ENCODE results near the gene FARS2.
A peak's percentile ranks its signal among the peaks of the same experiment; 100 is the strongest.

FARS2 gene

DNA sequence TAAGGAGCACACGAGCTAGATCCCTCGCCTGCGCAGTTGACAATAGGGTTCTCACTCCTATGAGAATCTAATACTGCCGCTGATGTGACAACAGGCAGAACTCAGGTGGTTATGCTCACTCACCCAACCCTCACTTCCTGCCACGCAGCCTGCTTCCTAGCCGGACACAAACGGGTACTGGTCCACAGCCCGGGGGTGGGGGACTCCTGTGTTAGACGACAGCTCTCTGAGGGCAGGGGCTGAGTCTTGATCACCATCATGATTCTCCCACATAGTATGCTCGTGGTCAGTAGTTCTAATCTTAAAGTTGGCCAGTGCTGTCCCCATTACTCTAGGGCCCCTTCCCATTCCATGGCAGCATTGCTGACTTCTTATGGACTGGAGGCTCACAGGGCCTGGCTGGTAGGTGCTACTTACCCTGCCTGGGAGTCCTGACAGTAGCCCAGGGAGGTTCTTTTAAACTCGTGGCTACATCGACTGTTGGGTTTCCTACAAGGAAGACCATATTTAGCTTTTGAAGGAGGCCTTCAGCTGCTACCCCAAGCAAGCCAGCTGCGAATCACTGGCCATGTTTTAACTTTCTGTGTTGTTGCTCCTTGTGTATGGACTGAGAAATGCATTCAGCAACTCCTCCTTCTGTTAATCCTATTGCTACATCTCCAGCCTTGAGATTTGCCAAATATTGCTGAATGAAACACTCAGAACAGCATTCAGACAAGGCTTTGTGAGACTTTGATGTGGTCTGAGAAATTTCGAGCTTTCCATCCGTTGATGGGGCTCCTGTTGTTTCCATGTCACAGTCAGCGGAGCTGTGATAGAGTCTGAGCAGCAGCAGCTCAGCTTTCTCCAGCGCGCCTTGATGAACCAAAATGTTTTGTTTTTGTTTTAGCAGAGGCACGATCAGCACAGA is 445.1 kb downstream of the FARS2 start:
- DNase-seq: peak; percentile 20

DNA sequence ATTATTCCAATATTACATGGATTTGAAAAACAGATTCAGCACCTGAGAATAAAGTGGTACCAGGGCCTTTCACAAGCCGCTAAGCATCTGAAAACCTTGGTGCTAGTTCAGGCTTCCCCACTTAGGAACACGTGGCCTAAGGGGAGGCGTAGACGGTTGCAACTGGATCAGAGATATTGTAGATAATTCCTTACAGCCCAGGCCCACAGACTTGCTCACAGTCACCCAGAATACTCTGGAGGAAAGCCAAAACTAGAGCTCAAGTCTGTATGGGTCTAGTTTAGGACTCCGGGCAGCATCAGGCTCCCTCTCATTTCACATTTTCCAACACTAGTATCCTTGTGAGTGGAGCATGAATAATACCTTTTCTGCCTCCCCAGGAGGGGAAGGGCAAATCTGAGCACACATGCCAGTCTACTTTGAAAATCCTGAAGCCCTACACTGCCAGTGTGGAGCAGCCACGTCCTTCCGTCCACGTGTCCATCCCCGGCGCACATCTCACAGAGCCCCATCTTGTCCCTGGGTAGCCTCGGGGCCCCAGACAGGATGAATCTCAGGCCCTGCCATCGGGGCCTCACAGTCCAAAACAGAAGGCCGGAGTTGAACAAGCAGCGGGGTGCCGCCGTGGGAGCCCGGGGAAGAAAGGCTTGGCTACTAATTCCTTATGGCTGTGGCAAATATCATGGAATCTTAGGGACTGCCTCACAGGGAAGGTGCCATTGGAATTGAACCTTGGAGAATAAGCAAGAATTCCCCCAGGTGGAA is 446.1 kb downstream of the FARS2 start:
- DNase-seq: no peak

DNA sequence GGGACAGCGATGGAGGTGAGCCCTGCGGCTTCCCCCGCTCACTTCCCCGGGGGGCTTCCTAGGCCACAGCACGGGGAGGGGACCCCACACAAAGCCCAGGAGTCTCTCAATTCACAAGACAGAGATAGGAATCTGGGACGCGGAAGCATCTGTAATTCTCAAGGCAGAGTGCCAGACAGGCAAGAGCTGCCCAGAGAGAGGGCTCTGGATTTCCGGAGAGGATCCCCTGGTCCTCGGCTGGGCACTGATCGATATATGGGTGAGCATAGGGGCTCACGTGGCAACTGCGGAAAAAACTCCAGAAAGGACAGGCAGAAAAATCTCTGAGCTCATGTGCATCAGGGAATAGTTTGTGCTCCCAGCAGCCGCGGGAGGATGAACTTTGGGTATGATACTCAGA is 449.2 kb downstream of the FARS2 start:
- DNase-seq: no peak

DNA sequence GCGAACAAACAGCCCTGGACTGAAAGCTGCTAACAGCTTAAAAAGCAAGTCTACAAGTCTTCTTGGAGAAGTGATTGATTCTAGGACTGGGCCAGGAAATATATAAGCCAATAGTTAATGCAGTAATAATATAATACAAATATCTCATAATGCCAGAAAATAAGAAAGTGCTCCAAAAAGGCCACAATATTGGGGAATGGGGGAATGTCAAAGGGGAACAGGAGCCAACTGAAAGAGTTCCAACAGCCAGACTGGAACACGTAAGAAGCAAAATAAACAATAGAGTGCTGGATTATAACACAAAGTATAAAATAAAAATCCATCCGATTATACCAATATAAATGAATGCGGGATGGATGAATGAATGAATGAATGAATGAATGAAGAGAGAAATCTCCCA is 449.6 kb downstream of the FARS2 start:
- no peak for DNase-seq

DNA sequence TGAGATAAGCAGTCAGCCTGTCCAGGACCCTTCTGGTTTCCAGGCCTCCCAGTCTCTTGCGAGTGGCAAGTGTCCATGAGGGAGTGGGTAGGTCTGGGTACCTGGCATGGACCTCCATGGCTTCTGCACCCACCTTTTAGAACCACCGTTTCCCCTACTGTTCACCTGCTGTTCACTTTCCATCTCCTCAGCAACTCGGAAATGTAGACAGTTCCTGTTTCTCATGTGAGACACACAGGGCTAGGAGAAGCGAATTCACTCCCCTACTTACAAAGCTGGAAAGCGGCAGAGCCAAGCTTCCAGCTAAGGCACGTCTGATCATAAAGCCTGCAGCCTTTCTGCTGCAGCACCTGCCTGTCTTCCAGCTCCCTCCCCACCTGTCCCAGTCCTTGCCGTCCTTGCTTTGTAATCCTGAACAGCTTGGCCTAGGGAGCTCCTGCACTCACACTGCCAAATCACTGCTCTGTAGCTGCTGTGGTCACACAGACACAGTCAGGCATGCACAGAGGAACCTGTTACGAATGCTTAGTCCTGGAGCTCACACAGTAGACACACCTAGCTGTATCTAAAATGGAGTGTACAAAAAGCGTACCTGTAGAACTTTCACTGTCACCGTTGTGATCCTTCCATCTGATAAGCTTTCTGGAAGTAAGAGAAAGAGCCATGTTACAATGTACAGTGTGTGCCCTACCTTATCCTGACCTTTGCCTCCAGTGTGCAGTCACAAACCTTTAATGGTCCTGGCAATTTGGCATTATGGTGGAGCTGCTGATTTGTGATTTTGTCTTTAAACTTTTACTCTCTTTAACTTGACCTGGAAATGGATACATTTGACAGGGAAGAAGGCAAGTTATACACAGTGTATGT is 451.3 kb downstream of the FARS2 start:
- DNase-seq: peak; percentile 8

DNA sequence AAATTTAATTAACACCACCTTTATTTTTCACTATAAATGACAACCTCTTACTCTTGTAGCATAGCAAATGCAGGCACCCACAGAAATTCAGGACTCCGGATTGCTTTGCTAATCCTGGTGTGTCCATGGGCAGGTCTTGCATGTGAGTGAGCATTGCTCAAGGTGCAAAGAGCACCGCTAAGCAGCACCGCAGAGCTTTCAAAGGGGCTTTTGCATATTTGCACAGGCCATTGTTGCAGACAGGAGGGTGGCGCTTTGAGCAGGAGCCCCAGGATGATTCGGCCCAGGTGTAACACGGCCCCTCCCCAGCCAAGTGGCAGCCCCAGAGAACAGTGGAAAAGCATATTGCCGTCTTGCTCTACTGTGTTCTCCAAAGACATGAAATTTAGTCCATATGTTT is 452.2 kb downstream of the FARS2 start:
- DNase-seq: no peak

DNA sequence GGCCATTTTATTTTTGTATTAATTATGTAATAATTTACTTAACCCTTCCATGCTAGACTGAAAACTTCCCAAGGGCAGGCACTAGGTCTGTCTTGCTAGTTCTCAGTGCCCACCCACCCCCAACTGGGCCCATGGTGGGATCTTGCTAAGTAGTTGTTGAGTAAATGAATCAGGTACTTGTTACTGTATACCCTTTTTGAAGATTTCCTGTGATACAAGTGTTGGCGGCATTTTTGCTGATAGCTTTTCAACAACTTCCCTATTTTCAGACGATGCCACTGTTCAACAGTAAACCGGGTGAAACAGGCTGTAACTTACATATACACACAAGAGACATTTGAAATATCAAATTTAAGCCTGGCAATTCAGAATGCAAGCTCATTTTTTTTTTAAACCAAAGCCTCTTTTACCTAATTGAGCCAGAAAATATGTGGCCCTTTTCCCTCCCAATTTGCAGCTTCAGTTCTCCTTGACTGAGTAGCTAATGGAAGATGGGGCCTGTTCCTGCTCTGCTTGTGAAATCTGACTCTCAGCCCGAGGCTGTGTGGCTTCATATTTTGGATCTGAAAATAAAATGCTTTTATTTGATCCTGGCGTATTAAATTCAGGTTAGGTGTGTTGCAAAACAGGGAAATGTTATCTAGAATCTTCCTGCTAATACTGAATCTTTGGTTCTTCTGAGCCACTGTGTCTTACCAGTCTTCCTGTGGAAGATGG is 457.1 kb downstream of the FARS2 start:
- DNase-seq: peak; percentile 81

DNA sequence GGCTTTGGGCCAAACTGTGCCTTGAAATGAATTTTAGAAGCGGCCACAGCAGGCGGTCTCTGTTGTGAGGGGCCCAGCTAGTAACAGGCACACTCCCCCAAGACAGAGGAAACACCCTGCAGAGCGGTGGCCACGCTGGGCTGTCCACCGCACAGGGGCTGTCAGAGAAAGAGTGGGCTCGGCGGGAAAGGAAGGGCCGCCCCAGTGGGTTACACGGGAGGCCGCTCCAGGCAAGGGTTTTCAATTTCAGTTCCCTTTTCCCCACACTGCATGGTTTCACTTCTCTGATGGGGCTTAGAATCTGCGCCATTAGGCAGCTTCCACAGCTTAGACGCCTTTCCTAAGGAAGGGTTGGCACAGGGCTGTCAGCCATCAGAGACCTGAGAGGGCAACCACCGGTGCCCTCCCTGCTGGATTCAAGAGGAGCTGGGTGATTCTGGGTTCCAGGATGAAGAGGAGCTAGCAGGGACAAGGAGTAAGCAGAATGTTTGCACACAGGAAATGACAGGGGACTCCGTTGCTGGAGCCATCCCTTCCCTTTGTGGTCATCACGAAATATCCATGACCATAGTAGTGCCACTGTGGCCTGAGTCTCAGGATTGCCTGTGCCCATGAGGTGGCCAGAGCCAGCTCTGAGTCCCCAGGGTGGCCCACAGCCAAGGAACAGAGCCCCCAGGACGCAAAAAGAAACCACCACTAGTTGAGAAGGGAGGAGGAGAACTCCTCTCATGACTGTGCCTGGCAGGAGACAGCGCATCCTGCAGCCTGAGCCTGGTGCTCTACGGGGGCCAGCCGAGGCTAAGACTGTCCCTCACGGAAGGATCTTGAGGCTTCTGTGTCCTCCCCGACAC is 462.8 kb downstream of the FARS2 start:
- peak; percentile 96 for DNase-seq

DNA sequence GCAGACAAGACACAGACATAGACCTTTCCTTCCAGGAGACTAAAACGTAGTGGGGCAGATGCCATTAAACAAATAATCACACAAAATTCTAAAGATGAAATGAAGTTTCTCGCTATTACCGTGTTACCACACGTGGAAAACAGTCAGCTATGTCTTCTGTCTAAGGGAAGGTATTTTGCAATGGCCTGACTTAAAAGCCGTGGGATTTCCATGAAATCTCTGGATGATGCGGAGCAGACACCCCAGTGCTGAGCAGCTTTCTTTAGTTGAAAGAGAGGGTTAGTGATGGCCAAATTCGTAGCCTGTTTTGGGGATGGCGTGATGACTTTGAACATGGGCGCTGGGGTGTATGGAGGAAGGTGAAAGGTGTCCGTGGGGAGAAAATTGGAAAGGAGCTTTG is 463.6 kb downstream of the FARS2 start:
- peak; percentile 25 for DNase-seq

DNA sequence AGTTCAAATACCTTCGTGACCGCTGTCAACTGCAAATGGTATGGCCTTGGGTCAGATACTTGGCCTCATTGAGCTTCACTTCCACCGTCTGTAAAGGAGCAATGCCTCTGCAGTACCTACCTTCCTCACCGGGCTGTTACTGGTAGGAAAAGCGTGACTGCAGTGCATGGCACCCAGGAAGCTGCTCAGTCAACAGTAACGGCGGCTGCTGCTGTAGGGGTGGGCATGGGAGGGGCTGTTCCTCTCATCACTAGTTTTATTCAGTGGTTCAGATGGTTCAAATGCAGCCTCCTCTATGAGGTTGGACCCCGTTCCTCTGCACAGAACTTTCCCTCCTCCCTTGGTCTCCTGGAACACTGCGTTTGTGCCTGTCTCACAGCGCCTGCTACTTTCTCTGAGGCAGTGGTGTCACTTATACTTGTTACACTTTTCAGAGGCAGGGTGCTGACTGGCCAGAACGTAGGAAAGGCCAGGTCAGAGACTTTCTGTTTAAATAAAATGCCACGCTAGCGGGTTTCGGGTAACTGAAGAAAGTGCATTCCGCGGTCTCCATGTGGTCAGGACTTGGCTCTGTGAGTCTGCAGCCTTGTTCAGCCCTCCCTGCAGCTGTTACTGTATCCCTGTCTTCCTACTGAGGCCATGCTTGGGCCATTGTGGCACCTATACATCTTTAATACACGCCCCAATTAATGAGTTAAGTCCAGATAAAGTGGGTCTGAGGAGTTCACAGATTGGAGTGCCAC is 465.8 kb downstream of the FARS2 start:
- no peak for DNase-seq

DNA sequence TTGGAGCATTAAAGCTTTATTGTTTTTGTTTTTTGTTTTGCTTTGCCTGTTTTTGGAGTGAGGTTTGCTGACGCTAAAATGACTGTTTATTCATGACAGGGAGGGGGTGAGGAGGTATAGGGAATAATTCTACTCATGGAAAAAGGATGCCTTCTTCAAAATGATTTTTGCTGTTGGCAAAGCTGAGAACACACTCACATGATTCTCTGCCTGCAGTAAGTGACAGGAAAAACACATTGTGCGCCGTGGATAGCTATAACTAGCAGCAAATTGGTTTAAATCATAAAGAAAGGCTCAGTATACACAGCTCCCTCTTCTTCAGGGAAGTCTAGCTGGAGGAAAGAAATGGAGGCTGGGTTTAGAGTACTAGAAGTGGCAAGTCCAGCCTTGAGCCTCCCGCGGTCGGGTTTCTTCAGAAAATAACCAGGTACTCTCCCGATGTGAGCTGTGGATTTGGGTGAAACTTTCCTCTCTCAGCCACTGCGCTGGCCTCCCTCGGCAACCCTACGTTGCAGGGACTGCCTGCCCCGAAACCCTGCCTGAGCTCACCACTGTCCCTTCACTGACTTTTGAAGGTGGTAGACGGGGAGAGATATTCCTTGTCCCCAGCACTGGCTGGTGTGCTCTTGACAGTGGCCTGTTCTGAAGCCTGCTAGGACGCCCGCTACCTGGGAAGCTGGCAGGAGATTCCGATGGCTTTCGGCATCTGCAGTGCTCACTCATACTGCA is 467.2 kb downstream of the FARS2 start:
- no peak for DNase-seq

DNA sequence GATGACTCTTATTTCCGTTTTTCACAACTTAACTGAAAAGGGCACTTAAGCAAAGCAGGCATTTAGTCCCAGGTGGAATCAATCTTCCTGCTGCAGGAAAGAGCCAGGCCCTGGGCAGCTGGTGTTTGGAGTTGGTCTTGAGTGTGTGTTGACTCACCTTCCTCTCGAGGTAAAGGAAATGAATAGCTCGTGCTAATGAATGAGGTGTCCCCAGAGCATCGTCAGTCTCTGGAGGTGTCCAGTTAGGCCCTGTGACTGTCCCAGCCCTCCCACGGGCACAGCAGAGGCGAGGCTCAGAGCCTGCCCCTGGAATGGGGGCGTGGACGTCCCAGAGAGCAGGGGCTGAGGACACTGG is 467.7 kb downstream of the FARS2 start:
- DNase-seq: no peak

DNA sequence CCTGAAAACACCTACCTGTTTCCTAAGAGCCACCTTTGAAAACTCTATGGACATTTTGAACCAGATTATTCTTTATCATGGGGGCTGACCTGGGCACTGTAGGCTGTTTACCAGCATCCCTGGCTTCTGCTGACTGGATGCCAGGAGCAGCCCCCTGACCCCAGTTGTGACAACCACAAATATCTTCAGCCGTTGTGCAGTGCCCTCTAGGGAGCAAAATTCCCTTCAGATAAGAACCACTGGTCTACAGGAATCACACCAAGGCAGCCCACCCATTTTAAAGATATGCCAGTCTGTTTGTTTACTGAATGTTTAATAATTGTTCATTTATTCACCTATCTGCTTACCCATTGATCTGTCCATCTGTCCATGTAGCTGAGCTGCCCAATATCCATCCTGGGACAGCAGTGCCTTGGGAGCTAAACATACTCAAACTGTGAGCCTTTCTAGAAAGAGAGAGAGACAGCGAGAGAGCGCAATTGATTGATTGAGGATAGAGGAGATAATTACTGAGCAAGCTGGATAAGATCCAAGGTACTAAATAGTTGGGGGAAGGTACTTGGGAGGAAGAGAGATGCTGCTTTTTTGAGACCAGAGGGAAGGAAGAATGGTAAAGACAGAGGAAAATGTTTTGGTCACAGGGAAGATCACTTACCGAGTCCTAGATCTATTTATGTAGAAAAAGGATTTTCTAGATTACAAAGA is 468.7 kb downstream of the FARS2 start:
- no peak for DNase-seq

DNA sequence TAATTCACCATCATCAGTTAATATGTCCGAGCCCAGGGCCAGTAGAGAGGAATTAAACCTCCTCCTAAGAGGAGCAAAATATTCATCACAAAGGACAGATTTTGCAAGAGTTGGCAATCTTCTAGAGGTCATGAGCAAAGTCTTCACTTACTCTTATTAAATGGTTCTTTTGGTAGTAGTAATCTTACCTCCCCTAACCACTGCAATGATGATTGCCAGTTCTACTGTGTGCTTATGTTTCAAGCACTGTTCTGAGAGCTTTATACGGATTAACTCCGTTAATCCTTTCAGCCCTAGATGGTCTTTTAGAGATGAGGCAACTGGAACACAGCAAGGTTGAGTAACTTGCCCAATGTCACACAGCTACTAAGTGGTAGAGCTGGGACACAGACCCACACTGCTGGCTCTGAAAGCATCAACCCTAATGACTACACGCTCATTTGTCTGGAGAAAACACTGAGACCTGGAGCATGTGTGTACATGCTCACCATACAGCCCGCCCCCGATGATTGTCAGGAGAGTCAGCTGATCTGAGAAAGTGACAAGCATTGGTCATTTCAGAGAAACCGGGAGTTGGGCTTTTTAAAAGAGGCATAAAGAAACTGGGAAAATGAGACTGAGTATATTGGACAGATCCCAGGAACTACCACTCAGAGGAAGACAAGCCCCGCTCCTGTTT is 469.4 kb downstream of the FARS2 start:
- DNase-seq: peak; percentile 74

DNA sequence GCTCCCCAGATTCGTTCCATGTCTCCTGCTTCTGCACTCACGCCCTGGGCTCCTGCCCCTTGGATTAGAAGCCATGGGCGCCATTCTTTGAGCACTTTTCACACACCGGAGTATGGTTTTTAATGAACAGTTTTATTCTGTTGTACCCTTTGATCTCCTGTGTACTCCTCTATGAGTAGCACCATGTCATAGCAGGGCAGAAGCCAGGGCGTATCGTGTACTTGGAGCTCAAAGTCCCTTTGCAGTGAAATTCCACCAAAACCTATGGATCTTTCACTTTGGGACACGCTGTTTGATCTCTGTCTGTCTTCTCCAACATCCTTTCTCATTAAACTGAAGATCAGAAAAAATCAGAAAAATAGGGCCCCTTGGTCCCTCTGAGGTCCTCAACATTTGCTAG is 470.1 kb downstream of the FARS2 start:
- no peak for DNase-seq

DNA sequence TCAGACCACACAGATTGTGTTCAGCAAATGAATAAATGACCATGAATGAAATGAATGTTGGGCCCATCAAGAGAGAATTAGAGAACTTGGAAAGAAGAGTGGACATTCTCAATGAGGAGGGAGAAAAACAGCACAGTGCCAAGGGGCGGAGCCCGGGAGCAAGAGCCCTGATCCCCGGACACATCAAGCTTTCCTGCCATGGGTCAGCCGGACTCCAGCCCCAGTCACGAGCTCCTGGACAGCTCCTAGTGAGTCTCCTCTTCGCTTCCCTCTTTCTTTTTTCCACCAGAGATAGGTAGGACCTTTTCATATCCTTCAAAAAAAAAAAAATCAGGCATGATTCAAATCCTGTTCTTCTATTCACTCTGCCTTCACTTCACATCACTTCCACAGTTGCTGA is 471.2 kb downstream of the FARS2 start:
- no peak for DNase-seq

DNA sequence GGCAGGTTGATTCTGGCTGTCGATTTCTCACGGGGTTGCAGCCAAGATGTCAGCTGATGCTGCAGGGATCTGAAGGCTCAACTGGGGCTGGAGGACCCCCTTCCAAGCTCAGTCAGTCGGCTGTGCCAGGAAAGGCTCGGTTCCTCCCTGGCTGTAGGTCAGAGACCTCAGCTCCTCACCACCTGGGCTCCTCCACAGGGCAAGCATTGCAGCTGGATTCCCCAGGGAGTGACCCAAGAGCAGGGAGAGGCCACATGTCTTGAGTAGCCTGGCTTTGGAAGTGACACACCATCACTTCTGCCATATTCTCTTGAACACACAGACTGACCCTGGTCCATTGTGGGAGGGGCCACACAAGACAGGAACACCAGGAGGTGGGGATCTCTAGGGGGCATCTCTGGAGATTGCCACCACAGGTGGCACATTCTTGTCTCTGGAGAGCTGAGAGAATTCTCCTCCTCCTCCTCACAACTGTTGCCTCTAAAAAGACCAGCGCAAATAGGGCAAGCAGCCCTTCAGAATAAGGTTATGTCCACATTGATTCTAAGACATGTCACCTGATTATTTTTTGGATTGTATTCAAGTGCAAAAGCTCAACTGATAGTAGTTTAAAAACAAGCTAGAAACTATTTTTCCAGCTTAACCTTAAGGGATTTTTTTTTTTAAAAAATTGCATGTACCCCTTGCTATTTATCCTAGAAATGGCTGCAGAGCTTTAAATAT is 474.9 kb downstream of the FARS2 start:
- DNase-seq: no peak

DNA sequence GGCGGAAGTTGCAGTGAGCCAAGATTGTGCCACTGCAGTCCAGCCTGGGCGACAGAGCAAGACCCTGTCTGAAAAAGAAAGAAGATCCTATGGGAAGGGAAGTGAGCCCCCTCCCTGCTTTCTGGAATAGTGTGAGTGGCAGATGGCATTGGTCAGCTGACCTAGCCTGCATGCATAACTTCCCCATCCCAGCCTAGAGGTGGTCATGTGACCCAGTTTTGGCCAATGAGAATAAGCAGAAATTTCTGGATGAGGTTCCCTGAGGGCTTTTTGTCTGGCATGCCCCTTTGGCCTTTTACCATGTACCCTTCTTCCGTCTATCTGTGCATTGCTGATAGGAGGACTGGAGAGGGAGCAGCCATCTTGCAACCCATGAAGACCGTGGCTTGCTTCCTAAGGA is 476.1 kb downstream of the FARS2 start:
- DNase-seq: no peak
